Measurements from ENCODE around the gene FARS2.

The FARS2 gene

DNA sequence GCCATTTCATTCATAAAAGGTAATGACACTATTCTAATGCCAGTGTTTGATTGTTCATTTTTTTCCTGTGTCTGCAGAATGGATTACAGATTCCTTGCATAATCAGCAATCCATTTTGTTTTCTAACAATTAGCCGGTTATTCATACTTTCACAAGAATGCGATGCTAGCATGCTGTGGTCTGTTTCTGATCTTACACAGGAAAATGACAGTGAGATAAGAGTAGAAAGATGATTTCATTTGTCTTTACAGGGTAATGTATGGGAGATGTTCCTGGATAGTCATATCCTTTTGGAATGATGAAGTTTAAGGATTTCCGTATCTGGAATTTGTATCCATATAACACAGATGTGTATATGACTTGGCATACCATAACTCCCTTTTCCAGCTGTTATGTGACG lies 207.3 kb downstream of the FARS2 start:
- DNase-seq (ENCODE audit: low read depth), result no peak

DNA sequence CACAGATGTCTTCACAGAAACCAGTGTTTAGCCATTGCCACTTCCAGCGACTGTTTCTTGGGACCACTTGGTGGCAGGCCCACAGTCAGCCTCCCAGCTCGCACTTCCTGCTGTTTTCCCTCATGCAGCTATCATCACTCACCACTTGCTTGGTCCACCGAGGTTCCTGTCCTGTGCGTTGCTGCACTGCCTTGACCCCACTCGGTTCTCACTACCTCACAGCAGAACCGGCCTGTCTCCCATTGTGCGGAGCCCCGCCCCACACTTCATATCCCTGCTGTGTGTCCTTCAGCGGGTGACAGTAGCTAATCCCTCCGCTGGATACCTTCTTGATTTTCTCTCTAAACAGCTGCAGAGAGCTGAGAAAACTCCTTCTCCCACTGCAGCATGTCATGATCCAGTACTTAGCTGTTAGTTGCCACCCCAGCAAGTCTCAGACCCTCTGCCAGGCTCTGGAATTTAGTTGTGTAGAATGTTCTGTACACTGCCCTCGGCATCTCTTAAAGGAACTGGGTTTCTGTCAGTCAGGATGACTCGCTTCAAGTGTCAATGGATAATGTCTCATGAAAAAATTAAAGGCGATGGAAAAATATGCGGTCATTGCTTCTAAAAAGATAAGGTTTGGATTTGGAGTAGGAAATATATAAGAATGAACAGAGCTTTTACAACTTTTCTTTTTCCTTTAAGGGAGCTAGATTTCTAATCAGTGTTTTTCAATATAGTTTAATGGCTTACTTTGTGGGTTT lies 208.0 kb downstream of the FARS2 start:
- no peak for DNase-seq (ENCODE audit: low read depth)

DNA sequence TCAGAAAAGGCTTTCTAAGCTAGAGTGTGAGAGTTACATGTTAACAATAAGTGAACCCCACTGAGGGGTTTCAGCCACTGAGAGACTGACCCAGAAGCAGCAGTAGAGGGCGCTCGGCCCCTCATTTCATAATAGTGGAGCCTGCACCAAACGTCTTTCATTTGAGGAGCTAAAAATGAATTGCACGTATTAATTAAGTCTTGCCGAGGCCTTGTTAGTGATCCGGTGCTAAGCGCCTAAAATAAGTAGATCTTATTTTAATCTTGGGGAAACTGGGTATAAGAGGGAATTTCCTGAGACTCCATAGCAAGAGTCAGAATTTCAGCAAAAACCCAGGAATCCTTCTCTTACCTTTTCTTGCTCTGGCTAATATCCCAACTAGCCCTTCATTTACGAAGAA lies 209.7 kb downstream of the FARS2 start:
- peak; percentile 24 for DNase-seq (ENCODE audit: low read depth)

DNA sequence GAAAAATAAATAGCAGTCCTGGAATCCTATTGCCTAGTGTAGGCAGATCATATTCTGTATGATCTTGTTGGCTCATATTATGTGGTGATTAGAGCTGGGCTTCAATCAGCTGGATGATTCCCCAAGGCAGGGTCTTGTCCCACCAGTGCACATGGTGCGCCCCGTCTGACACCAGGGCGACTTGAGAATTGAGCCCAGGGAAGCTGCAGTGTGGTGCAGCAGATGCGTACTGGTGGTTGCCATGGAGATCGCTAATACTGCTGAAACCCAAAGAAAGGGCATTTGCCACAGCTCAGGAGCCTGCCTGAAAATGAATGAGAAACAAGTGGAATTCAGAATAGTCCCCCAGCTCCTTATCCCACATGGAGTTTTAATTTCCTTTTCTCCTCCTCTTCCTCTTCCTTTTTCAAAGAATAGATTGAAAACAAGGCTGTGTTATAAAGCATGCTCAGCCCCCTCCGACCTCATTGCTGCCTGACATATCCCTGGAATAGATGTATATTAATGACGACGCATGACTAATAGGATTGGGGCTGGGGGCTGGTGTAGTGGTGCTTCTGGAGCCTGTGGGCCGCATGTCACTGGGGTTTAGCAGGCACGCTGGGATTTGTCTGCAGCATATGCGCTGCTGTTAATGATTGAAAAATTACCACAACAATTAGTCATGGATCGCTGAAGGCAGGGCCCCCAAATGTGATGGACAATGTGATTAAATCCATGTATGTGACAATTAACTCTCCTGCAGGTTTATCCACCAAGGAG lies 210.5 kb downstream of the FARS2 start:
- DNase-seq (ENCODE audit: low read depth), result no peak

DNA sequence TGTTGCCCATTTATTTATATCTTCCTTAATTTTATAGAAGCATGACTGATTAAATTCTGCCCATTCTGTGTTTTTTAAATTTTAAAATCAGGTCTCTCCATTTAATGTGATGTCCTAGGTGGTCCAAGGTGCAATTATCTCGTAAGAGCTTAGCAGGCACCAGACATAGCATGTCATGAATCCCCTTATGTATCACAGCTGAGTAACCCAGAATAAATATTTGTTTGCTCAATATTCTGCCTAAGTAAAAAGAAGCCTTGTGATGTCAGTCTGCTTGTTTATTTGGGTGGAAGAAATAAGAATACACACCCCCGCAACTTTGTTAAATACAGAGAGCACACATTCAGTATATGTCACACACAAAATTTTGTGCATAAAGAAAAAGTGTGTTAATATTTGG lies 211.3 kb downstream of the FARS2 start:
- DNase-seq (ENCODE audit: low read depth), result no peak

DNA sequence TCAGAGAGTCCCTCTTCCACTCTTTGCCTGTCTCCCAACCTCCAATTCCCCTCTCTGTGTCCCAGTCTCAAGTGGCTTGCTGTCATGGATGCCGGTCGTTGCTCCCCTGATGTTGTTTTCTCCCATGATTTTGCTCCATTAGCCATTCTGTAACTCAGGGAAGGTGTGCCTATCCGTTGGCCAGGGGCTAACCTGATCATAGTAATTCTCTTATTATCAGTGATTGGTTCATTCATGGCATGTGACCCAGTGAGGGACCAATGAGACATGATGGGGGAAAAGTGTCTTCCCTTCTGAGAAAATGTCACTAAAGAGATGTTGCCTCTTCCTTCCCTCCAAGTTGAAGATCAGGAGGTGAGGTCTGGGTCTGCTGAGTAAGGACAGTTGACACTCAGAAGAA lies 214.5 kb downstream of the FARS2 start:
- no peak for DNase-seq (ENCODE audit: low read depth)

DNA sequence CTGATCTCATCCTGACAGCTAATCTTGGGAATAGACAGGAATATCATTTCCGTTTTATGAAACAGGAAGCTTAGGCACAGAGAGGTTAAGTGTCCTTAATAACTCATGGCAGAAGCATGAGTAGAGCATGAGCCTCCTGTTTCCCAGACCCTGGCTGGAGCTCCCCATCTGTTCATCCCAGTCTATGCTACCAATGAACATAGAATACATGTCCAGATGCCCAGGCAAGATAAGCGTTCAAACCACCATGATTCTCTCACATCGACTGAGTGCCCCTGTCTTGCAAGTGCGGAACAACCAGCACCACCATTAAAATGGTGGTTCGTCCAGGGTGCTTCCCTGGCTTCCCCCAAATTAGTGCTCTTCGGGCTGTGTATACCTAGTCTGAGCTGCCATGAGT lies 217.1 kb downstream of the FARS2 start:
- DNase-seq (ENCODE audit: low read depth), result no peak

DNA sequence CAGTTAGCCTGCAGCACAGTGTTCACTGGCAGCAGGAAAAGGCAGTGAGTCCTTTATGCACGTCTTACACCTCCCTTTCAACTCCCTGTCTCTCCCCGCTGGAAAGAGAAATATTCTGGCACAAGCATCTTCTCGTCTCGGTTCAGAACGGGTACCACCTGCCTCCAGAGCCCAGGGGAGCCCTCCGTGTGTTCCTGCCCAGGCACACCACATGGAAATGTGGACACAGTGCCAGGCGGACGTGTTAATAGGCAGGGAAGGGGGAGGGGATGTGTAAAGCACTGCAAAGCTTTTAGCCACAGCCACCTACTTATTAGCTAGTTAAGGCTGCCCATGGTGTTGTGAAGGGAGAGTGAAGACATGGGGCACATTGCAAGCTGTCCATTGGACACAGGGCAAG lies 219.7 kb downstream of the FARS2 start:
- no peak for DNase-seq (ENCODE audit: low read depth)

DNA sequence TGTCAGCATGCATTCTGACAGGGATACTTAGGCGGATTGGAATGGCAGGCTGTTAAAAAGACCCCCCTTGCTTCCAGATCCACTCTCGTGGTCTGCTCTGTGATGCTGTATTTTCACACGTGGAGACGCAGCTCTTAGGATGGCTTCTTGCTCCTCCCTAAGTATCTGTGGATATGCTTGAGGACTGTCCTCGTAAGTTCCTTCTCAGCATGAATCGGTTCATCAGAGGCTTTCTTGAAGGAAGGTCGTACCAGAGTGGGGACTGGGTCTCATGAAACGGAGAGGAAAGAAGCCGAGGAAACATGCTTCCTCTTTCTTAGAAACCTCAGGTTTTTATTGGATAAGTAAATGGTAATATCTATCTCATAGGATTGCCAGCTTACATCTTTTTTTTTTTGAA lies 220.4 kb downstream of the FARS2 start:
- DNase-seq (ENCODE audit: low read depth), result no peak

DNA sequence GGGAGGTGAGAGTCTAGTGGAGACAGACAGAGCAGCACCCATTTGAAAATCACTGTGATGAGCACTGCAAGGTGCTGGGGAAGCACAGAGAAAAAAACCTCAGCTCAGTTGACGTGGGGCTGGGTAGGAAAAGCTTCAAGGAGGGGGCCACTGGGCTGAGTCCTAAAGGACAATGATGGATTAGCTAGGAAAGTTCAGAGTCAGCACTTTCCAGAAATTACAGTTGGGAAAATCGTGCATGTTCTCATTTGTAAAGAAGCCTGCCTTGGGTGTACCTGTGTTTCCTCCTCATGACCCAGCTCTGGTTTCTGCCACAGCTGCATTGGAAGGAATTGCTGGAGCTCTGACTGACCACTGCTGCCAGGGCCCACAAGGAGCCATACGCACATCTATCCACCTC lies 221.3 kb downstream of the FARS2 start:
- no peak for DNase-seq (ENCODE audit: low read depth)

DNA sequence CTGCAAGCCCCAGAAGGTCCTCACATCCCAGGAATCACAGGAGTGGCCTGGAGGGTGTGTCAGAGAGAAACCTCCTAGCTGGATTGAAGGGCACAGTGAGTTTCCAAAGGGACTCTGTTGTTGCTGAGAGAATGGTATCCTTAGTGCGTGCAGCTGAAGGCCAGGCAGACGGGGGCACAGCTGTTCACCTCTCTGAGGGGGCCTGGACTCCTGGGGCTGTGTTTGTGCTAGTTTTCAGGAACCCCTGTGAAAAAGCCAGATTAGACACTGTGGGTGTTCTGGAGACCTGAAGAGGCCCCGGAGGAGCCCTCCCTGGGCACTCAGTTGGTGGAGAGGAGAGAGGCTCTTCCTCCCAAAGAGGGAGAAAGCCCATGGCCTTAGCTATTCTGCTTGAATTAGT lies 223.4 kb downstream of the FARS2 start:
- DNase-seq (ENCODE audit: low read depth), result no peak

DNA sequence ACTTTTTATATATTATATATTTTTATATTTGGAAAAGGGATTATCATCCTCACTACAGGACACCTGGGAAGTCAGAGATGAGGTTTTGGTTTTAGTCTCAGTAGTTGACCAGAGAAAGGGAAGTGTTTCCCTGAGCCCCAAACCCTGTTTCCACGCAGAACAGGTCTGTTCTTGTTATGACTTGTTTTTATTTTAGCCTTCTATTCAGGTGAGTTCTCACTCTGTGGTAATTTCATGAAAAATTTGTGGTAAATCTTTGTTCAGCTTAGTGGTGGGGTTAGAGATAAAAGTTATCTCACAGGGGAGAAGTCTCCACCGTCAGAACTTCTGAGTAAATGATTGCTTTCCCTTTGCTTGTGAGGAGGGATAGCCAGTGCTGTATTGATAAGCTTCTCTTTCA lies 224.9 kb downstream of the FARS2 start:
- DNase-seq (ENCODE audit: low read depth), result no peak

DNA sequence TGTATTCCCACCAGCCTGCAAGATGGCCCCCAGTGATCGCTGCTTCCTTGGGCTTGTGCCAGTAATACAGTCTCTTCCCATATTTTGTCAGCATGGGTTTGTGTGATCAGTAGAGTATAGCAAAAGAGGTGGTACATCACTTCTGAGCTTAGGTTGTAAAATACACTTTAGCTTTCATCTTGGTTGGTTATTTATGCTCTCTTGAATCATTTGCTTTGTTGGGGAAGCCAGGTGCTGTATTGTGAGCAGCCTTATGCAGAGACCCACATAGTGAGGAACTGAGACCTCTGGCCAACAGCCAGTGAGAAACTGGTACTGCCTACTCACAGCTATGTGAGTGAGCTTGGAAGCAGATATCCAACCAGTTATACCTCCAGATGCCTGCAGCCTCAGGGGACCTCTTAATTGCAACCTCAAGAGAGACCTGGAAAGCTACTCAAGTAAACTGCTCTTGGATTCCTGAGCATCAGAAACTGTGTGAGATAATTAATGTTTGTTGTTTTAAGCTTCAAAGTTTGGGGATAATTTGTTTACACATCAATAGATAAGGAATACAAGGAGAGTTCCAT lies 229.3 kb downstream of the FARS2 start:
- DNase-seq (ENCODE audit: low read depth), result no peak

DNA sequence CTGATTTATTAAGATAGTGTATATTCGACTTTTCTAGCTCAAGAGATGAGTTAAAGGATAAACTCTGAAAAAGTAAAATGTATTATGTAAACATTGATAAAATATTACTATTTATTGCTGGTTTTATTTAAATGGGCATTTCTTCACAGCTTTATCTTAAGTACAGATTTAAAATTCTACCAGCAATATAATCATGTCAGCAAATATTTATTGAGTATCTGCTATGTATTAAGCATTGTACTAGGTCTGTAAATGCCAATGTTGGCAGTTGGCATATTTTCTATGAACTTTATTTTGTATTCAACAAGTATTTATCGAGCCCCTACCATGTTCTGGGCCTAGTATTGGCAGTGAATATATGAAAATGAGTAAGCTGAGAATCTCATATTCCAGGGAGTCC lies 231.0 kb downstream of the FARS2 start:
- DNase-seq (ENCODE audit: low read depth), result no peak

DNA sequence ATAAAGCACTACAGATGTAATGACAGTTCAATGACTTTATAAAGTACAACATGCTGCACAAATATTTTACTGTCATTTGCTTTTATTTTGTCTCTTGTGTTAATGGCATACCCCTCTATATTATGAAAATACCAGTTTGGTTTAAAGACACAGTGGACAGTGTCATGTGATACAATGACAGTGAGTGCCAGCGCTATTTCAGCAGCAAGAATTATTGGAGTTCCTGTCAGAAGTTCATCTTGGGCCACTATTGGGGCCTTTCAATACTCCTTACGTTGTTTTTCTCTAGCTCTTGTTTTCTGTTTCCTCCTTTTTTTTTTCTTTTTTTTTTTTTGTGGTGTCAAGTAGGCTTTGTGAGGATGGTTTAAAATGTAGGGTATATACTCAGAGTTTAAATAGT lies 232.5 kb downstream of the FARS2 start:
- no peak for DNase-seq (ENCODE audit: low read depth)

DNA sequence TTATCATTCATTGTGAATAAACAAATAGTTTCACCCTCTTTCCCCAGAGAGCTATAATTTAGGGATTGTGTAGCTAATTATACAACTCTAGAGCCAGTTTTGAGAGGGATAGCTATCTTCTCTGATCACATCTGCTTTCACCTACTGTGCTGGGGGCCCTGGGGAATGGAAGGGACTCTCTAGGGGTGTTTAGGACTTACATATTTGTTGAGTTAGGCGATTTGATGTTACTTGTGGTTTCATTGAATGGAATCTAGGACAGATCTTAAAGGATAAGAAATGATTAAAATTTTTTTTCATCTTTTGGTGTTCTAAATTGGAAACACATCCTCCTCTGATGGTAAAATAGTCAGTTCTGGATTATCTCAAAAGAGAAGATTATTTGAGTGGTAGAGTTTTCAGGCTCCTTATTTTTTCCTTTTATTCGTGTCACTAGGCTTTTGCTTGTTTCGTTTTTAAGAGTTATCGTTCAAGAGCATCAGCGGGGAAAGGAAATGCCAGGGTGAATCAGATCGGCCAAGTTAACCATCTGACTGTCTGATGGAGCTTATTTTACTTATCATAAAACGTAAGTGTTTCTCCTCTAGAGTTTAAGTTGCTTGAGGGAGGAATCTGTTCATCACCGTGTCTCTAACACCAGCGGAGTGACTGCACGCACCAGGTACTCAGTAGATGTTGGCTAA lies 236.7 kb downstream of the FARS2 start:
- no peak for DNase-seq (ENCODE audit: low read depth)

DNA sequence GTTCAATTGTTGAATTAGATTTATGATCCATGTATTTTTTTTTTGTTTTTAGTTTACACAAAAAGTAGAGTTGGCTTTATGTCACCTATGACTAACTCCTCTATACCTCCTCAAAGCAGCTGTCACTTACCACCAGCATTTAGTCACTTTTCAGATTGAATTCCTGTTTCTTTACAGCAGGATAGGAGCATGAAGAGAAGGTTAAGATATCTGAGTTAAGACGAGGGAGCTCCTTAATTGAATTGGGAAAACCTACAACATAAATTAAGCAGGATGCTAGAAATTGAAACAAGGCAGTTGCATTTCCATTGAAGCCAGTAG lies 237.2 kb downstream of the FARS2 start:
- DNase-seq (ENCODE audit: low read depth), result no peak

DNA sequence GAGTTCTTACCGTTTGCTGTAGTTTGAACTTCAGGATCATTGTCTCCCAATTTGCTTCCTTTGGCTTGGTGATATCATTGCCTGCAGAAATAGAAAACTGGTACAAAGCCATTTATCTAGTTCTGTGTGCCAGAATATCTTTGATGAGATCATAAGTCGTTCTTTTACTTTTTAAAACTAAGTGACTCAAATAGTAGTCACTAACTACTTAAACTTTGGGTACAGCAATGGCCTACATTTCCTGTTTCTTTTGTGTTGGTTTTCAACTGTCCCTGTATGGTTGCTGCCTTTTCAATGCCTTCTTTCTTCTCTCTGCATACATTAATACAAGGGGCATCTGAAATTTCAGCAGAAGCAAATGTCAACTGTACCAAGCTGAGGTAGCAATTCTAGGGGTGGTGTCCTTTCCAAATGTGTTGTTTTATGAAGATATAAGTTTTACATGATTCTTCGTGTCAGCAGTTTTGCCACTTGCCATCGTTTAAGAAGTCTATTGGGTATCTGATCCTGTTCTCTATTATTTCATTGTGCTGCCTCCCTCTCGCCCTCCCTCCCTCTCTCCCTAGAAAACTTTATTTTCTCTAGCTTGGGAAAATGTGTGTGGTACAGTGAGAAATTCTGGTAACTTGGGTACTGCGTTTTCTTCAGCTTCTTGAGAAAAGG lies 238.5 kb downstream of the FARS2 start:
- no peak for DNase-seq (ENCODE audit: low read depth)

DNA sequence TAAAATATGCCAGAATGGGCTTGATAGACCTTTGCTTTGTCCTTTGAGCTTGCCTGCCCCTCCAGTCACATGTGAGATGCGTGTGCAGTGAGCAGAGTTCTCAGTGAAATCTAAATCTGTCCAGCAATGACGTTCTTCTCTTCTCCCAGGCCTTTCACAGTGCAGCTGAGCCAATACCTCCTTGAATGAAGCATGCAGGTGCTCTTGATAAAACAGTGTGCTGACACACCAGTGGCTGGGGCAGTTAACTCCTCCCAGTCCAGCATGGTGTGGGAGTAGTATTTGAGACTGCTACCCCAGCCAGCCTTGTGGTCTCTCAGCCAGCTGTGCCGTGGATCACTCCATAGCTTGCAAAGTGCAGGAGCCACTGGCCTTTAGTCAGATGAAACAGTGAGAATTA lies 240.5 kb downstream of the FARS2 start:
- no peak for DNase-seq (ENCODE audit: low read depth)

DNA sequence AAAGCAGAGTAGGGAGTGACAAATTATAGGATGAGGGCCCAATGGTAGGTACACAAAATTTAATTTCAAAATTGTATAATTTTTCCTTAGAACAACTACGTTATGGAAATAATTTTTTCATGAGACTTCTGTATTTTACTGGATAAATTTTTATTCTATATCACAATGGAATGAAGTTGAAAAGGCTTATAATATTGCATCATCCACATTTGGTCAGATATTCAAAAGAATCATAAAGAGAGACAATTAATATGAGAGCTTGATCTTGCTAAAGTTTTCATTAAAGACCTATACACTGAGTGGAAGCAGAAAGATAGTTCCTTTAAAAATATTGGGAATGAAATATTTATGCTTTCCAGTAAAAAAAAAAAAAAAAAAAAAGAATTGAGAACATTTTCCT lies 242.8 kb downstream of the FARS2 start:
- no peak for DNase-seq (ENCODE audit: low read depth)

DNA sequence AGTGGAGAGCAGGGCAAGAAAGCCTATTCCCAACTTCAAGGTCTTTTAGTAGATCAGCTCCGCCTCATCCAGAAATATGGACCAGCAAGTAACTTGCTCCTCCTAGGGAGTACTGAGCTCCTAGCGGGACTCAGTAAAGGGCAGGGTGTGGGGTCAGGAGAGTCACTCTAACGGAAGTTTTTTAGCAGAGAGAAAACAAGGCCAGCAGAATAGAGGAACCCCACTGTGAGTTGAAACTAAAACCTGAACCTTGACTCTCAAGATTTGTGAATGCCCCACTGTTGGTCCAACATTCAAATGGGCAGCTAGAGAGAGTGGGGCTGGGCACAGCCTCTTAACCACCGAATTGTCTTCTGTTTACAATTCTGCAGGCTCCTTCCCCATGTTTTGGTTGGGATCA lies 244.8 kb downstream of the FARS2 start:
- DNase-seq (ENCODE audit: low read depth), result no peak

DNA sequence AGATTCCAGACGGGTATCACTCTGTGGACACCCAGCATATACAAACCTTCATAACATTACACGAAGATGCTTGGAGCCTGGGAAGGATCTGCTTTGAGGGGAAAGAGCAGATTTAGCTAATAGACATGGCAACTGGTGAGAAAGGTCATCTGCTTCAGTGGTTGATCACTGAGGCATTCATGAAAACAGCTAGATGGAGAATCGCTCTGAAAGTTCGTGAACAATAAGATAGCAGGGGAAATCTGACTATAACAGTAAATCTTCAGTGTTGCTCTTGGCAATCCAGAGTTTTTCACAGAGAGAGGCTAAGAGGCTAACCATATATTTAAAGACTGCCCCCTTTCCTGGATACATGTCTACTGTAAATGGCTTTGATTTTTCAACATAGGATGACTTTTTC lies 245.3 kb downstream of the FARS2 start:
- DNase-seq (ENCODE audit: low read depth), result no peak
